Measurements from ENCODE around the gene MTNR1B. TPM values are rescaled to one million over a fixed set of nuclear protein-coding genes. Genes with fewer than 3 reads are reported as not detected.

MTNR1B gene
- total RNA-seq, 1 experiment from 2014 or later = not detected

- H4K20me1 ChIP-seq (ENCODE audit: insufficient read depth) = no peaks in the 10 kb centered on the region
- H3K4me3 ChIP-seq (replicated peaks in 1 of 2; ENCODE audit: low read depth in 1 of 2, low read length in 2 of 2) = no peak overlapping the region
- no peak overlapping the region for H3K4me2 ChIP-seq (ENCODE audit: low read length)
- CTCF ChIA-PET = no interaction called here
- no peaks in the 10 kb centered on the region for H3K27me3 ChIP-seq (ENCODE audit: insufficient read depth, low read length)
- BruUV-seq (replicated peaks) = no TSS peak
- RAD21 ChIA-PET (ENCODE audit: low non-redundant PET in 1 of 2, low total read pairs in 2 of 2, uncharacterized antibody in 2 of 2, unreplicated experiment in 2 of 2) = no interaction called here
- ATAC-seq = no peak
- intact Hi-C loops (cut with micrococcal nuclease) = loop anchor here (10.0 kb wide), 1 partner anchor 715 kb away; no protein-coding TSS in a partner anchor
- no peaks in the 10 kb centered on the region for H3K9me3 ChIP-seq (ENCODE audit: control insufficient read depth in 1 of 2, insufficient read depth in 1 of 2, low read depth in 1 of 2, low read length in 2 of 2)
- DNase-seq (ENCODE audit: low read depth, low spot score) = no peak
- H3K36me3 ChIP-seq (ENCODE audit: control insufficient read depth in 1 of 2, insufficient read depth in 2 of 2, low read length in 2 of 2) = no peaks in the 10 kb centered on the region
- H3K79me2 ChIP-seq (ENCODE audit: insufficient read depth, low read length) = no peaks in the 10 kb centered on the region
- H3K9ac ChIP-seq (ENCODE audit: low read length) = no peak overlapping the region
- TF ChIP-seq FOSL1 (IDR thresholded peaks at IDR 0.05; ENCODE audit: low read depth) = no peak
- no peaks in the 10 kb centered on the region for H3K9me2 ChIP-seq (ENCODE audit: insufficient read depth)
- POLR2A ChIA-PET = no interaction called here
- H2AFZ ChIP-seq (ENCODE audit: low read depth, low read length, poor library complexity, severe bottlenecking) = no peak overlapping the region
- H3K27ac ChIP-seq (ENCODE audit: low read depth, low read length) = no peak overlapping the region
- H3K4me1 ChIP-seq (ENCODE audit: control insufficient read depth in 1 of 2, insufficient read depth in 2 of 2, low read length in 2 of 2) = no peaks in the 10 kb centered on the region
Observed at GRCh38 chr11:92929653-92930052, 39.8 kb upstream of the MTNR1B start.

- no peaks in the 10 kb centered on the region for H3K36me3 ChIP-seq (ENCODE audit: control insufficient read depth in 1 of 2, insufficient read depth in 2 of 2, low read length in 2 of 2)
- no peaks in the 10 kb centered on the region for H4K20me1 ChIP-seq (ENCODE audit: insufficient read depth)
- H3K9ac ChIP-seq (ENCODE audit: low read length) = no peak overlapping the region
- no peak overlapping the region for H3K27ac ChIP-seq (ENCODE audit: low read depth, low read length)
- no TSS peak for BruUV-seq (replicated peaks)
- no peaks in the 10 kb centered on the region for H3K9me2 ChIP-seq (ENCODE audit: insufficient read depth)
- DNase-seq (ENCODE audit: low read depth, low spot score) (no peak), ATAC-seq (no peak)
- intact Hi-C loops (cut with micrococcal nuclease) = loop anchor here (10.0 kb wide), 1 partner anchor 713 kb away; no protein-coding TSS in a partner anchor
- CTCF ChIA-PET = no interaction called here
- POLR2A ChIA-PET = no interaction called here
- RAD21 ChIA-PET (ENCODE audit: low non-redundant PET in 1 of 2, low total read pairs in 2 of 2, uncharacterized antibody in 2 of 2, unreplicated experiment in 2 of 2) = no interaction called here
- TF ChIP-seq YY1 (IDR thresholded peaks at IDR 0.05; ENCODE audit: extremely low read depth, insufficient replicate concordance, low read depth, low read length) (no peak), ZNF274 (IDR thresholded peaks at IDR 0.05; ENCODE audit: low read depth, low read length) (no peak)
- no peak overlapping the region for H2AFZ ChIP-seq (ENCODE audit: low read depth, low read length, poor library complexity, severe bottlenecking)
- no peaks in the 10 kb centered on the region for H3K9me3 ChIP-seq (ENCODE audit: control insufficient read depth in 1 of 2, insufficient read depth in 1 of 2, low read depth in 1 of 2, low read length in 2 of 2)
- H3K4me1 ChIP-seq (ENCODE audit: control insufficient read depth in 1 of 2, insufficient read depth in 2 of 2, low read length in 2 of 2) = no peaks in the 10 kb centered on the region
- no peaks in the 10 kb centered on the region for H3K27me3 ChIP-seq (ENCODE audit: insufficient read depth, low read length)
- no peaks in the 10 kb centered on the region for H3K79me2 ChIP-seq (ENCODE audit: insufficient read depth, low read length)
- H3K4me2 ChIP-seq (ENCODE audit: low read length) = no peak overlapping the region
- no peak overlapping the region for H3K4me3 ChIP-seq (replicated peaks in 1 of 2; ENCODE audit: low read depth in 1 of 2, low read length in 2 of 2)
Observed at GRCh38 chr11:92931746-92932422, 37.6 kb upstream of the MTNR1B start.

Measured in HCT116 (cell line).